ENCODE measurements around the gene LMBRD1.
"Not testable (repeated sequence)": the region's sequence is repeated elsewhere in the genome, so short reads cannot be mapped to it uniquely, and the experiment has no call there.

Gene LMBRD1

GRCh38 chr6:69795469-69796072 lies 1.2 kb downstream of the LMBRD1 start:
- no peak for DNase-seq

- DNase-seq, result no peak
Measured at GRCh38 chr6:69792292-69792691, 4.5 kb downstream of the LMBRD1 start.

- no peak for DNase-seq
Measured at GRCh38 chr6:69791065-69791471, 5.7 kb downstream of the LMBRD1 start.

- DNase-seq, result no peak
Measured at GRCh38 chr6:69790629-69791028, 6.2 kb downstream of the LMBRD1 start.

GRCh38 chr6:69789578-69789977 lies 7.2 kb downstream of the LMBRD1 start:
- DNase-seq, result no peak

GRCh38 chr6:69787436-69787835 lies 9.4 kb downstream of the LMBRD1 start:
- DNase-seq, result not testable (repeated sequence)

- no peak for DNase-seq
Measured at GRCh38 chr6:69785697-69786096, 11.1 kb downstream of the LMBRD1 start.

- no peak for DNase-seq
Measured at GRCh38 chr6:69784595-69785377, 12.0 kb downstream of the LMBRD1 start.

GRCh38 chr6:69783108-69783507 lies 13.7 kb downstream of the LMBRD1 start:
- no peak for DNase-seq

- DNase-seq, result no peak
Measured at GRCh38 chr6:69780585-69781178, 16.1 kb downstream of the LMBRD1 start.

GRCh38 chr6:69775941-69776340 lies 20.9 kb downstream of the LMBRD1 start:
- no peak for DNase-seq

- no peak for DNase-seq
Measured at GRCh38 chr6:69775585-69775849, 21.3 kb downstream of the LMBRD1 start.

- no peak for DNase-seq
Measured at GRCh38 chr6:69774740-69775584, 21.8 kb downstream of the LMBRD1 start.

- DNase-seq, result no peak
Measured at GRCh38 chr6:69771158-69771906, 25.5 kb downstream of the LMBRD1 start.

- DNase-seq, result no peak
Measured at GRCh38 chr6:69768664-69769063, 28.1 kb downstream of the LMBRD1 start.

- DNase-seq, result no peak
Measured at GRCh38 chr6:69763763-69764162, 33.0 kb downstream of the LMBRD1 start.

- DNase-seq, result no peak
Measured at GRCh38 chr6:69761853-69762252, 35.0 kb downstream of the LMBRD1 start.

- no peak for DNase-seq
Measured at GRCh38 chr6:69758214-69758613, 38.6 kb downstream of the LMBRD1 start.

GRCh38 chr6:69756907-69757306 lies 39.9 kb downstream of the LMBRD1 start:
- DNase-seq, result no peak

- DNase-seq, result no peak
Measured at GRCh38 chr6:69756366-69756765, 40.4 kb downstream of the LMBRD1 start.

- DNase-seq, result no peak
Measured at GRCh38 chr6:69735027-69735426, 61.8 kb downstream of the LMBRD1 start.

GRCh38 chr6:69732640-69733039 lies 64.2 kb downstream of the LMBRD1 start:
- DNase-seq, result no peak

GRCh38 chr6:69732045-69732444 lies 64.8 kb downstream of the LMBRD1 start:
- DNase-seq, result no peak
